Liver (tissue), 9 donors: Measurements from ENCODE around the gene NEFH. TPM values are rescaled to one million over a fixed set of nuclear protein-coding genes. Genes with fewer than 3 reads are reported as not detected.

Experiments used
- DNase-seq: peaks from one replicate; pipeline ENCODE4 v3.0.0-alpha.2; 2017; ENCODE audit warnings: low spot score
- H3K27ac ChIP-seq, 2 donors: one replicate each; pipeline ENCODE4 v1.7.0; 2013; ENCODE audit warnings: inconsistent platforms in 2 of 2, low read length in 2 of 2, control low read depth in 1 of 2, low read depth in 1 of 2, mild to moderate bottlenecking in 1 of 2
- H3K27me3 ChIP-seq, 4 donors: one replicate each; pipeline versions ENCODE4 v1.6.1 to v1.7.0; 2013; ENCODE audit warnings: low read length in 3 of 4, inconsistent platforms in 1 of 4, mild to moderate bottlenecking in 1 of 4, moderate library complexity in 1 of 4; ENCODE audit not compliant: control insufficient read depth in 4 of 4, insufficient read depth in 4 of 4
- H3K36me3 ChIP-seq, 4 donors: one replicate each; pipeline versions ENCODE4 v1.6.1 to v1.7.0; 2013; ENCODE audit warnings: low read length in 3 of 4, mild to moderate bottlenecking in 3 of 4, low read depth in 1 of 4, moderate library complexity in 1 of 4; ENCODE audit not compliant: control insufficient read depth in 4 of 4, insufficient read depth in 3 of 4
- H3K4me1 ChIP-seq, 4 donors: one replicate each; pipeline versions ENCODE4 v1.6.1 to v1.7.0; 2013; ENCODE audit warnings: low read length in 3 of 4, mild to moderate bottlenecking in 3 of 4, moderate library complexity in 1 of 4; ENCODE audit not compliant: control insufficient read depth in 4 of 4, insufficient read depth in 4 of 4
- H3K4me3 ChIP-seq, 3 donors: one replicate each; pipeline versions ENCODE4 v1.6.1 to v1.7.0; 2013; ENCODE audit warnings: low read length in 3 of 3, control low read depth in 1 of 3, low read depth in 1 of 3, mild to moderate bottlenecking in 1 of 3
- H3K9ac ChIP-seq, 2 donors: one replicate each; pipeline ENCODE4 v1.7.0; 2013; ENCODE audit warnings: low read length in 2 of 2, mild to moderate bottlenecking in 2 of 2, moderate library complexity in 2 of 2, control low read depth in 1 of 2, low read depth in 1 of 2
- H3K9me3 ChIP-seq, 4 donors: one replicate each; pipeline versions ENCODE4 v1.6.1 to v1.7.0; 2013; ENCODE audit warnings: low read length in 3 of 4; ENCODE audit not compliant: control insufficient read depth in 4 of 4
- ATF3 ChIP-seq: IDR thresholded peaks from 2 replicates; pipeline ENCODE4 v1.6.1; 2016; ENCODE audit warnings: antibody characterized with exemption
- CTCF ChIP-seq: fragments of 150-350 bp; IDR thresholded peaks from 2 replicates; pipeline ENCODE4 v1.5.1; 2017; ENCODE audit warnings: improper control_type of control experiment, low read depth, low read length; ENCODE audit not compliant: missing input control
- FOXA2 ChIP-seq: IDR thresholded peaks from 2 replicates; pipeline ENCODE4 v1.6.1; 2016; ENCODE audit warnings: antibody characterized with exemption
- GABPA ChIP-seq, 2 donors: IDR thresholded peaks in 1 of 2; conservative IDR thresholded peaks in 1 of 2; 2 replicates each; pipeline ENCODE4 v1.6.1; 2016; ENCODE audit warnings: antibody characterized with exemption in 2 of 2, mild to moderate bottlenecking in 1 of 2, moderate library complexity in 1 of 2
- HNF4A ChIP-seq, 2 donors: conservative IDR thresholded peaks; 2 replicates each; pipeline ENCODE4 v1.6.1; 2016; ENCODE audit warnings: antibody characterized with exemption in 2 of 2, mild to moderate bottlenecking in 2 of 2
- HNF4G ChIP-seq: IDR thresholded peaks from 2 replicates; pipeline ENCODE4 v1.6.1; 2016; ENCODE audit warnings: antibody characterized with exemption
- JUND ChIP-seq, 2 donors: IDR thresholded peaks; 2 replicates each; pipeline ENCODE4 v1.6.1; 2016; ENCODE audit warnings: antibody characterized with exemption in 2 of 2
- MAX ChIP-seq: IDR thresholded peaks from 2 replicates; pipeline ENCODE4 v1.6.1; 2016; ENCODE audit warnings: antibody characterized with exemption
- NR2F2 ChIP-seq: IDR thresholded peaks from 2 replicates; pipeline ENCODE4 v1.6.1; 2016; ENCODE audit warnings: antibody characterized with exemption
- RAD21 ChIP-seq, 2 donors: IDR thresholded peaks; 2 replicates each; pipeline ENCODE4 v1.6.1; 2016; ENCODE audit warnings: antibody characterized with exemption in 2 of 2, mild to moderate bottlenecking in 2 of 2
- REST ChIP-seq: IDR thresholded peaks from 2 replicates; pipeline ENCODE4 v1.6.1; 2016; ENCODE audit warnings: antibody characterized with exemption, mild to moderate bottlenecking
- RXRA ChIP-seq, 2 donors: IDR thresholded peaks; 2 replicates each; pipeline ENCODE4 v1.6.1; 2017 to 2018; ENCODE audit warnings: antibody characterized with exemption in 2 of 2, mild to moderate bottlenecking in 1 of 2
- TAF1 ChIP-seq: conservative IDR thresholded peaks from 2 replicates; pipeline ENCODE4 v1.6.1; 2016; ENCODE audit warnings: antibody characterized with exemption, mild to moderate bottlenecking
- YY1 ChIP-seq: IDR thresholded peaks from 2 replicates; pipeline ENCODE4 v1.6.1; 2016; ENCODE audit warnings: antibody characterized with exemption, mild to moderate bottlenecking
- ZBTB33 ChIP-seq: IDR thresholded peaks from 2 replicates; pipeline ENCODE4 v1.6.1; 2016; ENCODE audit warnings: antibody characterized with exemption
- WGBS: extraction: QIAGEN DNeasy Blood & Tissue Kit; methylation state at CpG from one replicate; pipeline ENCODE4 v1.1.7; 2013; 5-methylcytosine and 5-hydroxymethylcytosine counted together
- polyA plus RNA-seq, 2 donors: library from polyadenylated mRNA; stranded (reverse) in 1 of 2; unstranded in 1 of 2; fragments of 200-250 nt in 1 of 2; fragments of >200 nt in 1 of 2; fragmentation: Nextera tagmentation in 1 of 2; extraction: Ambion mirVana in 1 of 2; gene quantifications; one replicate each; pipeline versions ENCODE4 v1.2.1 to v1.2.3, GENCODE V29; 2013 to 2015
- total RNA-seq, 2 donors: library from RNA; depleted of rRNA; stranded (reverse); fragments of >200 nt; gene quantifications; one replicate each; pipeline ENCODE4 v1.2.3, GENCODE V29; 2014
- donor health status: healthy.
- donor health status: healthy.
- donor health status: healthy.
- donor health status: healthy.
- donor health status: healthy.

NEFH gene
- total and polyA plus RNA-seq, 4 donors = 0.04 to 1.6 (median 0.21) TPM

GRCh38 chr22:29511126-29511862, 31.3 kb downstream of the NEFH start:
- H3K27me3 ChIP-seq = no peaks in the 10 kb centered on the region
- 94% methylated on average over 8 of the region's 8 CpGs for WGBS
- DNase-seq = no peak
- H3K9ac ChIP-seq = no peak overlapping the region
- H3K4me1 ChIP-seq = no peaks in the 10 kb centered on the region
- peaks cover 16 to 58% (median 40%) of the 10 kb centered on the region in 4 donors for H3K36me3 ChIP-seq
- TF ChIP-seq FOXA2 = no peak
- TF ChIP-seq NR2F2 = no peak
- TF ChIP-seq JUND (IDR thresholded peaks at IDR 0.05) = no peak
- no peak for TF ChIP-seq HNF4G
- TF ChIP-seq REST = no peak
- TF ChIP-seq RXRA (IDR thresholded peaks at IDR 0.05) = no peak
- TF ChIP-seq TAF1 = no peak
- TF ChIP-seq YY1 = no peak
- no peak for TF ChIP-seq GABPA (IDR thresholded peaks at IDR 0.05 in 1 of 2, conservative IDR thresholded peaks at IDR 0.05 in 1 of 2)
- H3K4me3 ChIP-seq = no peak overlapping the region
- H3K27ac ChIP-seq = no peak overlapping the region
- no peaks in the 10 kb centered on the region for H3K9me3 ChIP-seq

GRCh38 chr22:29512031-29512430, 32.0 kb downstream of the NEFH start:
- Histone ChIP-seq H3K9ac (no peak overlapping the region), H3K27ac (no peak overlapping the region), H3K9me3 (no peaks in the 10 kb centered on the region), H3K4me3 (no peak overlapping the region), H3K36me3 (peaks cover 16 to 62% (median 41%) of the 10 kb centered on the region in 4 donors), H3K27me3 (no peaks in the 10 kb centered on the region), H3K4me1 (peaks cover 1 to 4% (median 2%) of the 10 kb centered on the region in 4 donors)
- TF ChIP-seq ATF3 = no peak
- no peak for TF ChIP-seq MAX
- TF ChIP-seq HNF4G = no peak
- TF ChIP-seq GABPA (IDR thresholded peaks at IDR 0.05 in 1 of 2, conservative IDR thresholded peaks at IDR 0.05 in 1 of 2) = no peak
- TF ChIP-seq CTCF = no peak
- no peak for TF ChIP-seq RAD21 (IDR thresholded peaks at IDR 0.05)
- TF ChIP-seq FOXA2 = no peak
- TF ChIP-seq ZBTB33 = no peak
- TF ChIP-seq HNF4A (conservative IDR thresholded peaks at IDR 0.05) = no peak
- WGBS = 73% methylated on average over 4 of the region's 4 CpGs
- no peak for DNase-seq
